GM12892 (cell line): ENCODE measurements around the gene C3orf20.

Experiments
- POLR2A ChIP-seq: IDR thresholded peaks from 2 replicates; pipeline ENCODE4 v1.6.1; 2011; ENCODE audit warnings: low read depth, low read length, control low read depth
- POLR2AphosphoS5 ChIP-seq: IDR thresholded peaks from 2 replicates; pipeline ENCODE4 v1.6.1; 2011; ENCODE audit warnings: low read depth, low read length, control low read depth
- TAF1 ChIP-seq: IDR thresholded peaks from 2 replicates; pipeline ENCODE4 v1.6.1; 2011; ENCODE audit warnings: low read depth, mild to moderate bottlenecking, control low read depth, low read length, borderline replicate concordance

DNA sequence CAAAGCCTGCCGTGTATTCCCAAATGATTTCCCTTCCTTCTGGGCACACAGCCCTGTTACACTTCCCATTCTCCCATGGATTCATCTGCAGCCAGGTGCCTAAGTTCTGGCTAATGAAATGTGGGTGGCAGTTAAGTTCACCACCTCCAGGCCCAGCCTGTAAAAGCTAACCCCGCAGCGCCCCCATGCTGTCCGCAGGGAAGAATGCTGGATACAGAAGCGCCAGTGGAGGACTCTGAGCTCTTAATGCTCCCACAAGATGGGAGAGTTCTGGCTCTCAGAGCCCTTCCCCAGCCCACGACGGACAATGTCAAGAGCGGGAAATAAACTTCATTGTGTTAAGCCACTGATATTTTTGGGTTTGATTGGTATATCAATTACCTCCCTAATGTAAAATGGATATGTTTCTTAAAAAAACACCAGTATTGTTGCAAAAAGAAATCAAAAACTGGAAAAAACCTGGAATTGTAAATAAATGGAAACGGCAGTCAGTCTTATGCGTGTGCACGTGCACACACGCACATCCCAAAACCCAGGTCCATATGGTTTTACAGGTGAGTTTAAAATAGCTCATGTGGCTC, 106.1 kb downstream of the C3orf20 start:
- no peak for TF ChIP-seq POLR2A
- no peak for TF ChIP-seq POLR2AphosphoS5
- no peak for TF ChIP-seq TAF1
